ENCODE data around the gene CPNE5.

The CPNE5 gene

GRCh38 chr6:36838896-36839748 is at the start of gene CPNE5:
Gene CPNE5 (minus strand): TSS chr6:36839444. CDS start chr6:36839377, 67 bp downstream.
- no peak for DNase-seq

GRCh38 chr6:36888115-36888643 is 48.9 kb upstream of the CPNE5 start:
- no peak for DNase-seq

- DNase-seq = no peak
Observed at GRCh38 chr6:36886950-36887618, 47.8 kb upstream of the CPNE5 start.

- peak; percentile 97 for DNase-seq
Observed at GRCh38 chr6:36885461-36886401, 46.5 kb upstream of the CPNE5 start, which contains the start of gene C6orf89. Gene C6orf89 (plus strand): TSS chr6:36885952. CDS start chr6:36899445, 13,493 bp downstream.

GRCh38 chr6:36884610-36885009 is 45.4 kb upstream of the CPNE5 start:
- no peak for DNase-seq

- DNase-seq = no peak
Observed at GRCh38 chr6:36875250-36875633, 36.0 kb upstream of the CPNE5 start.

GRCh38 chr6:36874443-36875249 is 35.4 kb upstream of the CPNE5 start, which contains the start of gene PPIL1:
Gene PPIL1 (minus strand): TSS chr6:36874803. CDS start chr6:36874772, 31 bp downstream.
- peak; percentile 78 for DNase-seq

GRCh38 chr6:36873612-36874442 is 34.6 kb upstream of the CPNE5 start:
- no peak for DNase-seq

- no peak for DNase-seq
Observed at GRCh38 chr6:36873115-36873514, 33.9 kb upstream of the CPNE5 start.

- DNase-seq = no peak
Observed at GRCh38 chr6:36871686-36872085, 32.4 kb upstream of the CPNE5 start.

GRCh38 chr6:36867471-36868224 is 28.4 kb upstream of the CPNE5 start:
- DNase-seq = no peak

GRCh38 chr6:36865835-36866234 is 26.6 kb upstream of the CPNE5 start:
- no peak for DNase-seq

GRCh38 chr6:36863670-36864540 is 24.7 kb upstream of the CPNE5 start:
- no peak for DNase-seq

- DNase-seq = no peak
Observed at GRCh38 chr6:36862848-36863382, 23.7 kb upstream of the CPNE5 start.

GRCh38 chr6:36862164-36862847 is 23.1 kb upstream of the CPNE5 start:
- no peak for DNase-seq

GRCh38 chr6:36860126-36860525 is 20.9 kb upstream of the CPNE5 start:
- DNase-seq = no peak

GRCh38 chr6:36858407-36858981 is 19.2 kb upstream of the CPNE5 start:
- DNase-seq = no peak

- no peak for DNase-seq
Observed at GRCh38 chr6:36857325-36857724, 18.1 kb upstream of the CPNE5 start.

All from activated gamma-delta T cell treated with Interleukin-2 at 50 U/mL for 16 hours (primary cell).